ENCODE measurements around the gene RNU5B-1. TPM values are rescaled to one million over a fixed set of nuclear protein-coding genes. Genes with fewer than 3 reads are reported as not detected.

The RNU5B-1 gene
- total and polyA plus RNA-seq, 4 donors, result 18.7 to 40.6 TPM; not detected in 2

DNA sequence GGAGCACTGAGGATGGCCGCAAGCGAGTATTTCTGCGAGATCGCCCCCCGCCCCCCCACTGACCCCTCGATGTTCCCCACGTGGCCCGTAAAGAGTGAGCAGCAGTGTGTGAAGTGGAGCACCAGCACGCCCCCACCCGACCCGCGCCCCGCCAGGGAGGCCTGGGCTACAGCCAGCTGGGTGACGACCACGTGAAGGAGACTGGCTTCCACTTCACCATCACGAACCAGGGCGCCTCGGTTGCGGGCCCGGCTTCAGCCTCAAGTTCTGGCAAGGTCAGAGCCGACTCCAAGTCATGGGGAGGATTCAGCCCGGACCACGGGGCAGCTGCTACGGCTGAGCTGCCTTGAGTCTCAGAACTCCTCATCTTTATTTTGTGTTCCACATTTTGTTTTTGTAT, 2.4 kb upstream of the RNU5B-1 start:
- DNase-seq, result peak in 1 of 2 donors; percentile 72
- Histone ChIP-seq H3K4me3 (ENCODE audit: low read length in 2 of 2) (no peak overlapping the region), H3K4me1 (ENCODE audit: control insufficient read depth in 1 of 2, insufficient read depth in 2 of 2, low read length in 2 of 2) (no peaks in the 10 kb centered on the region), H3K27me3 (ENCODE audit: control insufficient read depth in 1 of 2, insufficient read depth in 2 of 2, low read length in 1 of 2) (no peaks in the 10 kb centered on the region), H3K36me3 (ENCODE audit: control insufficient read depth in 1 of 2, insufficient read depth in 2 of 2, low read length in 1 of 2) (no peaks in the 10 kb centered on the region), H3K9me3 (ENCODE audit: control insufficient read depth, low read length) (no peaks in the 10 kb centered on the region), H3K27ac (ENCODE audit: low read depth in 1 of 2, low read length in 2 of 2) (no peak overlapping the region)
- ATAC-seq (ENCODE audit: low FRiP score), result no peak
- intact Hi-C loops (cut with DNase I), result no loop called here
- WGBS, 2 donors, result 72 to 76% methylated on average over 24 of the region's 24 CpGs

GRCh38 chr15:65303687-65304380, 643 bp upstream of the RNU5B-1 start:
- Histone ChIP-seq H3K4me1 (ENCODE audit: control insufficient read depth in 1 of 2, insufficient read depth in 2 of 2, low read length in 2 of 2) (no peaks in the 10 kb centered on the region), H3K36me3 (ENCODE audit: control insufficient read depth in 1 of 2, insufficient read depth in 2 of 2, low read length in 1 of 2) (no peaks in the 10 kb centered on the region), H3K27me3 (ENCODE audit: control insufficient read depth in 1 of 2, insufficient read depth in 2 of 2, low read length in 1 of 2) (no peaks in the 10 kb centered on the region), H3K9me3 (ENCODE audit: control insufficient read depth, low read length) (no peaks in the 10 kb centered on the region), H3K27ac (ENCODE audit: low read depth in 1 of 2, low read length in 2 of 2) (peak overlapping the region; percentile 30 to 91), H3K4me3 (ENCODE audit: low read length in 2 of 2) (peak overlapping the region; percentile 40 to 97)
- 1% methylated on average over 24 of the region's 24 CpGs for WGBS, 2 donors
- intact Hi-C loops (cut with DNase I), result no loop called here
- ATAC-seq (ENCODE audit: low FRiP score), result peak; percentile 70
- peak; percentile 68 to 70 for DNase-seq

GRCh38 chr15:65305150-65305758, 777 bp downstream of the RNU5B-1 start:
- ATAC-seq (ENCODE audit: low FRiP score) (no peak), DNase-seq (peak in 1 of 2 donors; percentile 45)
- H3K4me3 ChIP-seq (ENCODE audit: low read length in 2 of 2), result peak overlapping the region in 1 of 2 donors; percentile 32
- no peaks in the 10 kb centered on the region for H3K9me3 ChIP-seq (ENCODE audit: control insufficient read depth, low read length)
- intact Hi-C loops (cut with DNase I), result no loop called here
- WGBS, 2 donors, result 44% methylated on average over 14 of the region's 14 CpGs
- no peaks in the 10 kb centered on the region for H3K36me3 ChIP-seq (ENCODE audit: control insufficient read depth in 1 of 2, insufficient read depth in 2 of 2, low read length in 1 of 2)
- no peaks in the 10 kb centered on the region for H3K4me1 ChIP-seq (ENCODE audit: control insufficient read depth in 1 of 2, insufficient read depth in 2 of 2, low read length in 2 of 2)
- peak overlapping the region in 1 of 2 donors; percentile 75 for H3K27ac ChIP-seq (ENCODE audit: low read depth in 1 of 2, low read length in 2 of 2)
- no peaks in the 10 kb centered on the region for H3K27me3 ChIP-seq (ENCODE audit: control insufficient read depth in 1 of 2, insufficient read depth in 2 of 2, low read length in 1 of 2)

DNA sequence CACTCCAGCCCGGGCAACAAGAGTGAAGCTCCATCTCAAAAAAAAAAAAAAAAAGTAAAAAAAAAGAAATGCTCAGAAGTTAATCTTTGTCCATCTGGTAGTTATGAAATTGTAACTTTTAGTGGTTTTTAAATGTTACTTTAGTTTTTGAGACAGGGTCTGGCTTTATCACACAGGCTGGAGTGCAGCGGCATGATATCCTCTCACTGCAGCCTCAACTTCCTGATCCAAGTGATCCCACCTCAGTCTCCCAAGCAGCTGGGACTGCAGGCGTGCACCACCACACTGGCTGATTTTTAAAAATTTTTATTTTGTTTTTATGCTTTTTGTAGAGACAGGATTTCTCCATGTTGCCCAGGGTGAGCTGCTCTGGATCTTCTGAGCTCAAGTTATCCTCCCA, 1.3 kb downstream of the RNU5B-1 start:
- H3K36me3 ChIP-seq (ENCODE audit: control insufficient read depth in 1 of 2, insufficient read depth in 2 of 2, low read length in 1 of 2), result no peaks in the 10 kb centered on the region
- ATAC-seq (ENCODE audit: low FRiP score) (no peak), DNase-seq (no peak)
- no peaks in the 10 kb centered on the region for H3K9me3 ChIP-seq (ENCODE audit: control insufficient read depth, low read length)
- no peak overlapping the region for H3K27ac ChIP-seq (ENCODE audit: low read depth in 1 of 2, low read length in 2 of 2)
- no peaks in the 10 kb centered on the region for H3K27me3 ChIP-seq (ENCODE audit: control insufficient read depth in 1 of 2, insufficient read depth in 2 of 2, low read length in 1 of 2)
- intact Hi-C loops (cut with DNase I), result no loop called here
- H3K4me1 ChIP-seq (ENCODE audit: control insufficient read depth in 1 of 2, insufficient read depth in 2 of 2, low read length in 2 of 2), result no peaks in the 10 kb centered on the region
- no peak overlapping the region for H3K4me3 ChIP-seq (ENCODE audit: low read length in 2 of 2)
- WGBS, 2 donors, result 63 to 68% methylated on average over 3 of the region's 3 CpGs

- Histone ChIP-seq H3K27me3 (ENCODE audit: control insufficient read depth in 1 of 2, insufficient read depth in 2 of 2, low read length in 1 of 2) (no peaks in the 10 kb centered on the region), H3K36me3 (ENCODE audit: control insufficient read depth in 1 of 2, insufficient read depth in 2 of 2, low read length in 1 of 2) (no peaks in the 10 kb centered on the region), H3K9me3 (ENCODE audit: control insufficient read depth, low read length) (no peaks in the 10 kb centered on the region), H3K4me1 (ENCODE audit: control insufficient read depth in 1 of 2, insufficient read depth in 2 of 2, low read length in 2 of 2) (no peaks in the 10 kb centered on the region), H3K27ac (ENCODE audit: low read depth in 1 of 2, low read length in 2 of 2) (no peak overlapping the region), H3K4me3 (ENCODE audit: low read length in 2 of 2) (no peak overlapping the region)
- DNase-seq (no peak), ATAC-seq (ENCODE audit: low FRiP score) (no peak)
- intact Hi-C loops (cut with DNase I), result no loop called here
Observed at GRCh38 chr15:65306551-65306950, 2.1 kb downstream of the RNU5B-1 start.

- 81 to 82% methylated on average over 6 of the region's 6 CpGs for WGBS, 2 donors
- no peak for ATAC-seq (ENCODE audit: low FRiP score)
- Histone ChIP-seq H3K4me3 (ENCODE audit: low read length in 2 of 2) (no peak overlapping the region), H3K36me3 (ENCODE audit: control insufficient read depth in 1 of 2, insufficient read depth in 2 of 2, low read length in 1 of 2) (no peaks in the 10 kb centered on the region), H3K4me1 (ENCODE audit: control insufficient read depth in 1 of 2, insufficient read depth in 2 of 2, low read length in 2 of 2) (no peaks in the 10 kb centered on the region), H3K27ac (ENCODE audit: low read depth in 1 of 2, low read length in 2 of 2) (no peak overlapping the region), H3K27me3 (ENCODE audit: control insufficient read depth in 1 of 2, insufficient read depth in 2 of 2, low read length in 1 of 2) (no peaks in the 10 kb centered on the region), H3K9me3 (ENCODE audit: control insufficient read depth, low read length) (no peaks in the 10 kb centered on the region)
- intact Hi-C loops (cut with DNase I), result no loop called here
- no peak for DNase-seq
Observed at GRCh38 chr15:65307978-65308377, 3.5 kb downstream of the RNU5B-1 start.

DNA sequence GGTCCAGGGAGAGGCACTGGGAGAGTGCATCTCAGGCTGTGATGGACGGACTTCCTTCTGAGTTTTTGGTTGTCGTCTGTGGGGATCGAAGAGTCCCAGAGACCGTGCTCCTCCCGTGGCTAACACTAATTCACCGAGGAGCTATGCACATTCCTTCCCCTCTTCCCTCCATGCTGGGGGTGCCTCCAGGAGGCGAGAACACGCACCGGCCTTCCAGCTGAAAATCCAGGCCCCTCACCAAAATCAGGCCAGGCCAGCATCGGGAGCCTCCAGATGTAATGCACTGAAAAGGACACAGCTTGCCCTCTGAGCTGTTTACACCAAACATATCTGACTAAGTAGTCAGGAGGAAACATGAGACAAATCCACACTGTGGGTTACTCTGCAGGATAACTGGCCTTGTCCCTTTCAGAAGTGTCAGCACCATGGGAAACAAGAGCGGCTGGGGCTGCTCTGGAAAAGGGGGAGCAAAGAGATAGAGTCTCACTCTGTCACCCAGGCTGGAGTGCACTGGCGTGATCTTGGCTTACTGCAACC, 5.5 kb downstream of the RNU5B-1 start:
- peak in 1 of 2 donors; percentile 28 for DNase-seq
- no peak overlapping the region for H3K4me3 ChIP-seq (ENCODE audit: low read length in 2 of 2)
- H3K36me3 ChIP-seq (ENCODE audit: control insufficient read depth in 1 of 2, insufficient read depth in 2 of 2, low read length in 1 of 2), result no peaks in the 10 kb centered on the region
- H3K27ac ChIP-seq (ENCODE audit: low read depth in 1 of 2, low read length in 2 of 2), result no peak overlapping the region
- intact Hi-C loops (cut with DNase I), result no loop called here
- H3K4me1 ChIP-seq (ENCODE audit: control insufficient read depth in 1 of 2, insufficient read depth in 2 of 2, low read length in 2 of 2), result no peaks in the 10 kb centered on the region
- 83 to 85% methylated on average over 12 of the region's 12 CpGs for WGBS, 2 donors
- no peak for ATAC-seq (ENCODE audit: low FRiP score)
- no peaks in the 10 kb centered on the region for H3K27me3 ChIP-seq (ENCODE audit: control insufficient read depth in 1 of 2, insufficient read depth in 2 of 2, low read length in 1 of 2)
- no peaks in the 10 kb centered on the region for H3K9me3 ChIP-seq (ENCODE audit: control insufficient read depth, low read length)

- no peak for ATAC-seq (ENCODE audit: low FRiP score)
Observed at GRCh38 chr15:65310431-65311137, 6.1 kb downstream of the RNU5B-1 start.

More at GRCh38 chr15:65310431-65311137, 6.1 kb downstream of the RNU5B-1 start:
- Histone ChIP-seq H3K27me3 (ENCODE audit: control insufficient read depth in 1 of 2, insufficient read depth in 2 of 2, low read length in 1 of 2) (no peaks in the 10 kb centered on the region), H3K36me3 (ENCODE audit: control insufficient read depth in 1 of 2, insufficient read depth in 2 of 2, low read length in 1 of 2) (no peaks in the 10 kb centered on the region), H3K4me3 (ENCODE audit: low read length in 2 of 2) (no peak overlapping the region), H3K9me3 (ENCODE audit: control insufficient read depth, low read length) (no peaks in the 10 kb centered on the region), H3K27ac (ENCODE audit: low read depth in 1 of 2, low read length in 2 of 2) (no peak overlapping the region), H3K4me1 (ENCODE audit: control insufficient read depth in 1 of 2, insufficient read depth in 2 of 2, low read length in 2 of 2) (no peaks in the 10 kb centered on the region)
- DNase-seq, result no peak
- intact Hi-C loops (cut with DNase I), result no loop called here
- 92 to 93% methylated on average over 10 of the region's 10 CpGs for WGBS, 2 donors
